Erythroblast (primary cell): ENCODE measurements around the gene PMM2.

Experiments used
- GATA1 ChIP-seq: IDR thresholded peaks from 2 replicates; pipeline ENCODE4 v1.6.1; 2011; ENCODE audit warnings: low read depth, mild to moderate bottlenecking, control low read depth, low read length, moderate library complexity
- POLR2A ChIP-seq: IDR thresholded peaks from 2 replicates; pipeline ENCODE4 v1.6.1; 2011; ENCODE audit warnings: mild to moderate bottlenecking, low read length

DNA sequence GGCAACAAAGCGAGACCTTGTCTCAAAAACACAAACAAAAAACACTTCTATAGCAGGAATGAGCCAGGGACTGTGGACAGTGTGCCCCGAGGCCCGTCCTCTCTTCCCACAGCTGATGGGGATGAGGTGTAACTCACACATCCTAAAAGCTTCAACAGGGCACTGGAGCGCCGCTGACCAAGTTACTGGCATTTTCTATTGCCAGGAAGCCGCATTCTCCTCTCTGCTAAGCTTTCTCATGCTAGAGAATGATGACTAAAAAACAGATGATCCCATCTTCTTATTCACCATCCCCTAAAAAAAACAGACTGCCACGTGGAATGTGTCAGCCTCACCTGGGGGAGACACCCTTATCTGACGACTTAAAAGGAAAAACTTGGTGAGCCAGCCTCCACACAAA is 54.9 kb downstream of the PMM2 start:
- no peak for TF ChIP-seq POLR2A
- no peak for TF ChIP-seq GATA1
